Hepatocyte (in vitro differentiated cells): ENCODE data around the gene RASGRP3.
A peak's percentile ranks its signal among the peaks of the same experiment; 100 is the strongest.

Experiments used
- EZH2 ChIP-seq: fragments of 200-600 bp; sonication (generic); IDR thresholded peaks from 2 replicates; pipeline ENCODE4 v1.6.1; 2016; ENCODE audit warnings: antibody characterized with exemption, mild to moderate bottlenecking, borderline replicate concordance
- EZH2phosphoT487 ChIP-seq: fragments of 200-600 bp; sonication (generic); IDR thresholded peaks from one replicate; pipeline ENCODE4 v1.6.1; 2018; ENCODE audit warnings: antibody characterized with exemption, mild to moderate bottlenecking, low read depth, moderate library complexity; ENCODE audit not compliant: unreplicated experiment, severe bottlenecking
- TF ChIP-seq, protein P1 (sequence below): fragments of 200-600 bp; sonication (generic); IDR thresholded peaks from 2 replicates; pipeline ENCODE4 v1.5.1; 2016; ENCODE audit warnings: antibody characterized with exemption, mild to moderate bottlenecking; ENCODE audit not compliant: poor library complexity

- TF ChIP-seq, protein P1, sequence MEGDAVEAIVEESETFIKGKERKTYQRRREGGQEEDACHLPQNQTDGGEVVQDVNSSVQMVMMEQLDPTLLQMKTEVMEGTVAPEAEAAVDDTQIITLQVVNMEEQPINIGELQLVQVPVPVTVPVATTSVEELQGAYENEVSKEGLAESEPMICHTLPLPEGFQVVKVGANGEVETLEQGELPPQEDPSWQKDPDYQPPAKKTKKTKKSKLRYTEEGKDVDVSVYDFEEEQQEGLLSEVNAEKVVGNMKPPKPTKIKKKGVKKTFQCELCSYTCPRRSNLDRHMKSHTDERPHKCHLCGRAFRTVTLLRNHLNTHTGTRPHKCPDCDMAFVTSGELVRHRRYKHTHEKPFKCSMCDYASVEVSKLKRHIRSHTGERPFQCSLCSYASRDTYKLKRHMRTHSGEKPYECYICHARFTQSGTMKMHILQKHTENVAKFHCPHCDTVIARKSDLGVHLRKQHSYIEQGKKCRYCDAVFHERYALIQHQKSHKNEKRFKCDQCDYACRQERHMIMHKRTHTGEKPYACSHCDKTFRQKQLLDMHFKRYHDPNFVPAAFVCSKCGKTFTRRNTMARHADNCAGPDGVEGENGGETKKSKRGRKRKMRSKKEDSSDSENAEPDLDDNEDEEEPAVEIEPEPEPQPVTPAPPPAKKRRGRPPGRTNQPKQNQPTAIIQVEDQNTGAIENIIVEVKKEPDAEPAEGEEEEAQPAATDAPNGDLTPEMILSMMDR = peak; percentile 76
- TF ChIP-seq EZH2 (no peak), EZH2phosphoT487 (no peak)
These were observed 972 bp upstream of the RASGRP3 start for GRCh38 chr2:33475224-33476130.
